GM21529 (cell line): ENCODE results near the gene FBN1.

Source experiments
- ATAC-seq: cut with Tn5 transposase; IDR thresholded peaks from one replicate; pipeline ENCODE4 v1.9.1; 2021; ENCODE audit not compliant: unreplicated experiment

Gene FBN1

DNA sequence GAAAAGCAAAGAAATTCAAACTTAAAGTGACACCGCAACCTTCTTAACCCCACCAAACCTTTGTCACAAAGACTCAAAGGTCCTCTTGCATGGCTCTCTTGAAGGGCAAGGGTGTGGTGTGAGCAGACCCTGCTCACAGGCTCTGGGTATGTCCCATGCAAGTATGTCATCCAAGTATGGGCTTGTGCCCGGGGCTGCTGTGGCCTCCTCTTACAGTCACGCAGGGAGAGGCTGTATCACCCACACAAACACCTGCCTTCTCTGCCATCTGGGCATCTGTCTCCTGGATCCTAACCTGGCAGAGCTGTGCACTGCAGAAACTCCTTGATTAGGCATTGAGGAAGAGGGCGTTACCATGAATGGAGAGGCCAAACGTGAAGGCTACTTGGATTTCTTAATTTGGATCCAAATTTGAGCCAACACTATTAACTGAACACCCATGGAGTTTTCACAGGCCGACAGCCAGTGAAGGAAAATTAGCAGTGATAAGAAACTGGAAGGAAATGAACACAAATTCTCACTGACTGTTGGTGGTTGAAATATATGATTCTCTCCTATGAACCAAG, 167.6 kb downstream of the FBN1 start:
- no peak for ATAC-seq

DNA sequence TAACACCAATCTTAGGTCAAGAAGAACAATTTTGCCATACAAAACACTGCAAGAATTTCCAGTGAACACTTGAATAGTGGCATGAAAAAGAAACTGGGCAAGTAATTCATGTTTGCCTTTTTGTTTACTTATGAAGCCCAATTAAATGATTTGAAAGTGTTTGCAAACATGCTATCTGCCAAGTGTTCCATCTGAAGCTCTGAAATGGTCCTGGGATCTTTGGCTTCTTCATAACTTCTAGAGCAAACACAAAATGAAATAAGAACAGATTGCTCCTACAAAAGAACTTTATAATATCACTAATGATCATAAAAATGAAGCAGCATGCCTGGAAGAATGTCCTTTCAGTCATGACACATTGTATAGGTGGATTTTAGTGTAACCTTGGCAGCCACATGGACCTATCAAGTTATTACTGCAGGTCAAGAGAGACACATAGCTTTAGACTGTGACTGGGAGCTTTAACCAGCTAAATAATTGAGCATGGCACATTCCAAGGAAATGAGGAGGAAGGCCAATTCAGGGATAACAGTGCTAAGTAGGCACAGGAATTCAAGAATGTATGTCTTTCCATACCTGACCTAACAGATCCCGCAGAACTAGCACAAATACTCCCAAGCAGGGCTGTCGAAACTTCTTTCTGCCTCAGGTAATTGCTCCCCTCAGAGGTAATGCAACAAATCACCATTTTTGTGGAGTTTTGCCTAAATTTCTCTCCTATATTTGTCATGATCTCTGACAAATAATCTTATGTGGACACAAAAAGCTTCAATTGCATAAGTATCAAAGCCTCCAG, 169.7 kb downstream of the FBN1 start:
- ATAC-seq = no peak

DNA sequence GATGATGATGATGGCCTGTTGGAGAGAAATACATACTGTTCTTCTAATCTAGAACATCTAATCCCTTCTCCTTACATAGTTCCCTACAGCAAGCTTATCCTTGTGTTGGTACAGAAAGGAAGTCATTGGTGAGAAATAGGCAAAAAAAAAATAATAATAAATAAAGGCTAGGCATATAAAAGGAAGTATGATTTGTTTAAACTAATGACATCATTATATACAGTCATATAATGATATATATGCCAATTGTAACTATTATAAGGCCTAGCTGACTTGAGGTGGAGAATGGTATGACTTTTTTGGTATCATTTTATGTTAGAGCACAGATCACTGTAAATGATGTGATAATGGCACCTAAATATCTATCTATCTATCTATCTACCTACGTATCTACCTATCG, 171.8 kb downstream of the FBN1 start:
- no peak for ATAC-seq

DNA sequence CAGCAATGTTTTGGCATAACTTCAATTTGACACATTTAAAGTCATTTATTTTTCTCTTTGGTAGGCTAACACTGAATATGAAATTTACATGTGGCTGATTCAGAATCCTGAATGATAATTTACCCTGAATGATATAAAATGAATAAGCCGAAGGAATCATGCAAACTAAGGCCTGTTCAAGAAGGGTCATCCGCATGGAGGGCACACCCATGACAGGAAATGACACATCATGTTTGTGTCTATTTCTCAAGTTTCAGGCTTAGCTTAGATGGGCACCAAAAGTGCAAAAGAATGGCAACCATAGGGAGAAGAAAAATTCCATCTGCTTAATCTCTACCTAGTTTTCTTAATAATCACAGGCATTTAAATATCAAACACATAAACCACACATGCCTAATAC, 172.8 kb downstream of the FBN1 start:
- ATAC-seq = no peak

DNA sequence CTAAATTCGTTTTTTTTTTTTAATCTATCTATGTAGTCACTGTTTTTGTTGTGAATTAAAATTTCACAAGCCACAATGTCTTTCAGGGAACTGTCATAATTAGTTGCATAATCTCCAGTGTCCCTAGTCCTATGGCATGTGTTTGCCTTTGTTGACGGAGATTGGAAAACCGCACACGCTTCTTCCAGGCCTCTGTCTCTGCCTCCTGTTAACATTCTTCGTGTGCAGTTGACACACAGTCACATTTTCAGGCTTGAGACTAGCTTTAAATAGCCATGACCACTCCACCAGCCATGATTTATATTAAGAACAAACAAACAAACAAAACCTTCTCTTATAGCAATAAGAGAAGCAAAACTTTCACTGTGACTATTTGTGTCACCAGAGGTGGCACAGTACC, 174.4 kb downstream of the FBN1 start:
- no peak for ATAC-seq

DNA sequence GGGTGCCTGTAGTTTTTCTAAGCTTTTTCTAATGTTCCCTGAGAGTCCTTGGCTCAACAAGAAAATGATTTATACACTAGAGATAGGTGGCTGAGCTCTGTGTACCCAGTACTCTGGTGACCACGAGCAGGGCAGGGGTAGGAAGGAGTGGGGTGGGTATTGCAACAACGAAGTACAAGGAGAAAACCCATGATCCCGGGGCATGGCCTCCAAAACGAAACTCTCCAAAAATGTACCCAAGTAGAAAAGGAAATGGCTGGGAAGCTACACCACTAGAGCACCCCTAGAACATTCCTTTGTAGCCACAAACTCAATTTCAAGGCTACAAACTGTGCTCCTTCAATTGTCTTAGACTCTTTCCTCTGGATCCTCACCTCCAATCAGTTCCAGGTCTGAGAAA, 175.4 kb downstream of the FBN1 start:
- no peak for ATAC-seq

DNA sequence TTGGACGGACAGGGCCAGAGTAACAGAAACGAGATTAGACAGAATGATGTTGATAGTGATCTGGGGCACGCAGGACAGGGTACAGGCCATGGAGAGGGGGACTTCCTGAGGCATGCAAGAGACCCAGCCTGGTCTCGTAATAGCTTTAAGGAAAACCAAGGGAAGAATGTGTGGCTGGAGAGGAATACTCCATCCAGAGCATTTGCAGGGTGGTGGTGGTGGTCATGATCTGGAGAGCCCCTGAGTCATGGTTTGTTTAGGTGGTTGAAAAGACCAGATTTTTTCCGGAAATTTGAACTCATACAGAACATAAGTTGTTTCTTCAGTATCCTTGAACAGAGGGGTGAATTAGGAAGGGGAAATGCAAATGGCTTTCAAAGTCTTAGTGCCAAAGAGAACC, 175.8 kb downstream of the FBN1 start:
- no peak for ATAC-seq

DNA sequence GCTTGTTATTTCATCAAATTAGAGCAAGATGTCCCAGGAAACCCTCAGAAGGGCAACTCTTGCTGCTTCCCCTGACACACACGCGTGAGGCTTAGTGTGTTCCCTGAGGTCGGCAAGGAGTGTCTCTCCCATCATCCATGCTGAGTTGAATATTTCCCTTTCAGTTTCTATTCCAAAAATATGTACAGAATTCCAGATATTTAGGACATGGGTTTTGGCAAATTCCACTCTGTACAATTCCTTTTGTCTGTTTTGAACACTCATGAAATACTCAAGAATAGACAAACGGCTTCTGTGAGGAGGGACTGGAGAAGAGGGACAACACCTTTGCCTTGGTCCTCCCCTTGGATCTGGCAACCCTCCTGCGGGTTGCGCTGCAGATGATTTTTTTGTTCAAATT, 176.2 kb downstream of the FBN1 start:
- ATAC-seq = no peak

DNA sequence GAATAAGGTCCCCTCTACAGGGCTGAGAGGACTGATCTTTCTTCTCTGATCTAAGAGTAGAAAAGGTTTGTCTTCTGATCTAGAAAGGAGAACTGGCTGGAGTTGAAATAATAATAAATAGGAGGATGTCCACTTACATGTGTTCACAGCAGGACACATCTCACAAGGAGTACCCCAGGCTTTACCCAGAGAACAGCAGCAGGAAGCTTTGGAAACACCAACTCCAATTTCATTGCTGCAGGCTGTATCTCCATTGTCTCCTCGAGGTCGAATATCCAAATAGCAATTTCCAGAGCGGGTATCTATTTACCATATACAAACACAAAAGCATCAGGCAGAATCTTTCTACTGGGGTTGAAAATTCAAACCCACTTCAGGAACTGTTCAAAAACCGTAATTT, 177.7 kb downstream of the FBN1 start:
- ATAC-seq = no peak

DNA sequence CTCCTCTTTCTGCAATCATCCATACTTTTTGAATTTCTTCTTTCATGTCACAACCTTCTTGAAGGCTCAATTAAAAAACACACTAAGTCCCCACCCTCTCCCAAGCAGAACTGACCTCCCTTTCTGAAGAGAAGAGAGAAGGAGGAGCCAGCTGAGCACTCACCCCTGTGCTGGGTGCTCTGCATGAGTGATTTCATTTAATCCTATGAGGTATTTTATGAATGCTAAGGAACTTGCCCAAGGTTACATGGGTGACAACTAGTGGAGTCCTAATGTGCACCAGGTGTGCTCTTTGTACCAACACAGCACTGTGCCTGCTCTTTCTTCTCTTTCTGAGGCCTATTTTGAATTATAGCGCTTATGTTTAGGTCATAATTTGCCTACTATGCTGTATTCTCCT, 178.7 kb downstream of the FBN1 start:
- ATAC-seq = no peak

DNA sequence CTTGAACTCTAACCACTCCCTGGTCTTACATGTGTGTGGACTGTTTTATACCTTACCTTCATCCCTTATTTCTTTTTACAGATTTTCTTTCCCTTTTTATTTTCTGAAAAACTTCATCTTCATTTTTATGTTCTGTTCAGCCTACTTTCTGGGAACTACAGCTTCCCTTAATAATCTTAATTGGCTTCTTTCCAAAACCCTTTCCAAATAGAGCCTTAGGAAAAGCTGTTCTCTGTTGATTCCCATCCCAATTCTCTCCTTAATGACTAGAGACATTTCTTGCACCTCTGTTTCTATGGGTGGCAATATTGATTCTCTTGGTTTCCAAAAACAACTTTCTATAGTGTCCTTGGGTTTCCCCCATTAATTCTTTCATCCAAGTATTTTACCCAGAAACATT, 179.4 kb downstream of the FBN1 start:
- no peak for ATAC-seq

DNA sequence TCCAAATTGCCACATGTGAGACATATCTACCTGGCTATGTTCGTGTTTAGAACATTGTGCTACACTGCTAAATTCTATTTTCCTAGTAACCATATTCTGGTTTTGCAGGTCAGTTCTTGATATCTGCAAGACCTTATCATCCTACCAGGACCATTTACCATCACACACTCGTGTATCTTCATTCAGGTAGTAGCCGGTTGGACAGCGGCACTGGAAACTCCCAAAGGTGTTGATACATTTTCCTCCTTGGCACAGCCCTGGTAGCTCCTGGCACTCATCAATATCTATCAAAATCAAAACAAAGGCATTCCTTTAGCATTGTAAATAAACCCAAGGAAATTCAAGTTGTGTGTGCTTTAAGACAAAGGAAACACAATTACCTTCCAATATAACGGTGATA, 180.1 kb downstream of the FBN1 start:
- ATAC-seq = no peak

DNA sequence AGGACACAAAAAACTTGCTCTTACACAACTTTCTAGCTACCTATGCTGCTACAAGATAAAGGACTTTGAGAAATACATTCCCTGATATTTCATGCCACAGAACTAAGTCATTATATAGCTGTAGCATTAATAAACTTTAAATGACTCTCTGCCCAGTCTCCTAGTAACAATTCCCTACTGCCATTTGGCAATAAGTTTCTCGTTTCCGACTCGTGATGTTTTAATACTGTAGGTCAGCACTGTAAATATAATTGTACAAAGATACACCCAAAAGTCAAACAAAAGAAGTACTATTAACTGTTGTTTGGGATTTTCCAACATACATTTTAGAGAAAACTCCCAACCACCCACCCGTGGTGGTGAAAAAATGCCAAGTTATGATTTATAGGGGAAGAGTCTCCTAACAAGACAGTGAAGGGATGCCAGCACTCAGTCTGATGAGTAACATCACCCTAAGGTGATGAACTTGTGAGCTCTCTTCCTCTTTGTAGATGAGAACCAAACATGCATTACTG, 182.1 kb downstream of the FBN1 start:
- ATAC-seq = no peak

DNA sequence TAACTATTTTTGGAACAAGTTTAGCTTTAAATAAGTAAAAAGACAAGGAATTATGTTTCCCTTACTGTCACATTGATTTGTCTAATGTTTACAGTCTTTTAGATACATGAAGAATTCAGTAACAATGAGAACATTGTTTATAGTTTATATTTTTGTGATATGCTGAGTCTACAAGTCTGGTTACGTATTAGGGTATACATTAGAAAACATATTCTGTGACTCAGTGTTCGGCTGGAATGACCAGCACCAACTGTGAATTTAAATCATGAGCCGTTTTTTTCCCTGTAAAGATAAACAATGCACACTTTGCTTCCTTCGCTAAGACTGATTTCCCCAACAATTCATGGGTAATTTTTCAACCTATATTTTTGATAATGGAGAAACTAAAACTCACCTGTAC, 182.8 kb downstream of the FBN1 start:
- no peak for ATAC-seq

DNA sequence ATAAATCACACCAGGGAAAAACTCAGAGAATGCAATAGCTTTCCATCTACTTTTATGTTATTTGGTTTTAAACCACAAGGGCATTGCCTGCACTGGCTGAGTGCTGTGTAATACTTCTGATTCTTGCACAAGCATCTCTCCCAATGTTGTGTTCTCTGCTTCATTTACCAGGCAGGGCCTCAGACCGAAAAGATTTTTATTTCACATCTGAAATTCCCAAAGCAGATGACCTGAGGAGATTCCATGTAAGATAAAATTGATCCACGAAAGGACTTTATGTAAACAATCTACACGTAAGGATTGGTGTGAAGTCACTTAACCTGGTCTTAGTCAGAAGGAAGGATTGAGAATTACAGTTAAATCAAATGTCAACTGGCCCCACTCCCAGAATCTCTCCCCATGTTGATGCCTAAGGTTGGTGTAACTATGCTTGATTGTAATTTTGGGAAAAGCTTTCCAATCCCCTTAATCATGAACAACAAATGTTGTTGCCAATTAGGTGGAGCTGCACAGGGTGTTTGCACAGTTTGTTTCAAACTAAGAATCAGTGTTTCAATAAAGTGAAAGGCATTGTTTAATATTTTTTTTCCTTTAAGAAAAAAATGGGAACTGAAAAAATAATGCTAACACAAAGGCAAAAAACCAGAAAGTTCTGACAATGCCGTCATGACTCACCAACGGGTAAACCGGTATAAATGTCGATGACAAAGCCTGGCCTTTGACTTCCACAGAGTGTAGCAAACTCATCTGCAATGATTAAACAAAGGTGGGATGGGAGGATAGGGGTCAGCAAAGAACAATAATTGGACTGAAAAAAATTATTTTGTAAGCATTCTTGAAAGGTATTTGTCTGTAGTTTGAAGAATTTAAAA, 185.7 kb downstream of the FBN1 start:
- ATAC-seq = no peak

DNA sequence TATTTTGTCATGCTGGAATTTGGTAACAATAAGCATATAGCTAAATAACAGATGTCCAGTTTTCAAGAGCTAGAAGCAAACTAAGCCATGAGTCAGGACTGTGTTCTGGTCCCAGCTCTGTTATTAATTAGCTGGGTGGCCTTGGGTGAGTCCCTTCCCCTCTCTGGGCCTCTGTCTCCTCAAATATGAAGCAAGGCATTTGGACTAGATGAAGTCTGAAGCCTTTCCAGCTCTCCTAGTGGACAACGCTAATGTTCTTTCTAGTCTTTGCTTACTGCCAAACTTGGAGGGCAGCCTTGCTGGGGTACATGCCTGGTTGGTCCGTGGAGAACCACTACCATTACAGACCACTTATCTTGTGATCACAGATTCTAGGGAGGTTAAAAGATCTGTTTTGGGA, 186.6 kb downstream of the FBN1 start:
- no peak for ATAC-seq

DNA sequence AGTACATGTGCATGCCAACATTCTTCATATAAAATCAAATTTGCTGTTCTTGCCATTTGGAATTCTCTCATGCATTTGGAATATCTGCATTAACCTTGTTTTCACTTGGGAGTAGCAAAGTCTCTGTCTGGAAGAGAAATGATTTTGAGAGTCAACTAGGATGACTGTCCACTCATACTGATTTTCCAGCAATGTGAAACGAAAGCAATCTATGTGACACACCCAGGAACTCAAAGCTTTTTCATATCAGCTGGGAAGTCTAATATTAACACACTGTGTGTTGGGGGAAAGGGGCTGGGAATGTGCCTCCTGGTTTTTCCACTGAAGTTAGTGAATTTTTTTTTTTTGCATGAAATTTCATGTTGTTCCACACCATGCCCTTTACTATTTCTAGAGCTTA, 189.4 kb downstream of the FBN1 start:
- no peak for ATAC-seq

DNA sequence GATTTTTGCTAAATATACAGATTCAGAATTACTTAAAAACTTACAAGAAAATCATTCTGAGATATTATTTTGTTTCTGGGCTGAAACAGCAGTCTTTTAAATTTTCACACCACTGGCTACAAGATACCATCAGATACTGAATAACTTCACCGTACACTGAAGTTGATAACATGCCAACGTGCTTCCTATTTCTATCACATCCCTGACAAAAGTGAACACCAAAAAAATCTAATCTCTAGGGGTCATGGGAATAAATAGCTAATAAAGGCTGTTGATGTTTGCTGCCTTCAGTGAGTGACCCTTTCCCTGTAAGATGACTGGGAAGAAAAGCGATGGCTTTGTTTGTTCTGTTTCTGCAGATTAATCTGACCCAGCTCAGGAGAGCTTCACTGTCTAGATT, 193.8 kb downstream of the FBN1 start:
- no peak for ATAC-seq

DNA sequence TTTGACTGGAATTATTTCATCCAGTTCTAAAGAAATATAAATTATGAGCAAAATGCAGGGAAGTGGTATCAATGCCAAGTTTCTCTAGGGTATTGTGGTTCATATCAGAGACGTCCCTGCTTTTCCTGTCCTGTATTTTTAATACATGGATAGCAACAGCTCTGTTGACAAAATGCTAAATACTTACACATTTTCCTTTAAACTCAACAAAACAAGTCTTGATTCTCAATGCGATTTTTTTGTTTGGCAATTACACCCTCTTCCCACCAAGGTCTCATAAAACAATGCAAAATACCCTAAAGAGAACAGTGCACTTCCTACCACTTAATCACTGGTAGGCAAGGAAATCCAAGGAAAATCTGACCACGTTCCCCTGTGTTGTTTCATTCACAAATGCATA, 194.3 kb downstream of the FBN1 start:
- ATAC-seq = no peak

DNA sequence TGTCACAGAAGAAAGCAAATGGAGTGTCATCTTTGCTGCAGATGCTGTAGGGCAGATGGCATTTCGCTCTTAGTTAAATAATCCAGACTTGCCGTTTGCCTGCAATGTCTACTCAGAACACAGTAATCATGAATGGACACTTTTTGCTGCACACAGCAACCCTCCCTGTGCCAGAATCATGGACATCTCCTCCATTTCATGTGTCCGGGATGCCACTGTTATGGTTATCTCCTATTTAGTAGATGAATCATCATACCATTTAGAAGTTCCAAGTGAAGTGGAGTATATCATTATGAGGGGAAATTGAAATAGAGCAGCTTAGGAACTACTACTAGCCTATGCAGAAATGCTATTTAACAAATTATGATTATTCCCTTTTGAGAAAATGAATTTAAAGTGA, 195.8 kb downstream of the FBN1 start:
- no peak for ATAC-seq

DNA sequence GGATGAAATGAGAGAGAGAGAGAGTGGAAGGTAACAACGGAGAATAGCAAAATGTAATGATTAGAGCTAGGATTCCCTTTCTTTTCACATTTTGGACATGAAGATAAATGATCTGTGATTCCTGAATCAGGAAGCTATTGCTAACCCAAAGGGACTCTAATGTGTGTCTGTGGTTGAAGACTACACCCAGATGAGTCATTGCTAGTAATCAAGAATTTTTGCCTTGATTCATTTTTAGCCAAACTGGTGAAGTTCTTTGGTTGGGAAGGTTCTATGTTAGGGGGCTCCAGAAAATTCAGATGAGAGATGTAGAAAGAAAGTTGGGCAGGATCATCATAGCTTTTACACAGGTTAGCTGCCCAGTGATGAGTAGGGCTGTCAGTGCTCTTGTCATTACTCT, 197.9 kb downstream of the FBN1 start:
- no peak for ATAC-seq

DNA sequence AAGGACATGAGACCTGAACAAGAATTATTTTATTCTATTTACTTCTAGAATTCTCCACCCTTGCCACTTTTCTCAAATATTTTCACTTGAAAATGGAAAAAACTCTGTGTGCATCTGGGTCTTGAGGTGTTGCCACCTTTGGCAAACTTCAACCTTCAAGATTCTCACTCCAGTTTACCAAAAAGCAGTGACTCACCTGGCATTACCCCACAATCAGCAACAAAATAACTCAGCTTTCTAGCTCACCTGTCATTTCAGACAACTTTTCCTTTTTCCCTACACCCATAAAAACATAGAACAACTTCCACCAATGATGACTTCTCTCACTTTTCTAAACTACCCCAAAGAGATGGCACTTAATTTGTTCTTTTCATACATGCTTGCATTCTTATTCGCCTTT, 198.5 kb downstream of the FBN1 start:
- ATAC-seq = no peak
